Left lung (tissue), 10 donors: Measurements from ENCODE around the gene ADCY7. TPM values are rescaled to one million over a fixed set of nuclear protein-coding genes. Genes with fewer than 3 reads are reported as not detected.
A peak's percentile ranks its signal among the peaks of the same experiment; 100 is the strongest.

Source experiments
- ATAC-seq: fragments of 200-7000 bp; cut with Tn5 transposase; one replicate; pipeline ENCODE4 v1.9.1; 2020; ENCODE audit warnings: moderate library complexity
- DNase-seq, 4 donors: peaks; one replicate each; pipeline ENCODE4 v3.0.0-alpha.2; 2013 to 2020
- H3K27ac ChIP-seq, 2 donors: fragments of 200-600 bp; sonication (generic) in 1 of 2; one replicate each; pipeline versions ENCODE4 v1.5.0 to v1.8.0; 2020 to 2021
- H3K27me3 ChIP-seq, 2 donors: fragments of 200-600 bp; sonication (generic) in 1 of 2; one replicate each; pipeline versions ENCODE4 v1.5.0 to v1.8.0; 2020 to 2021
- H3K36me3 ChIP-seq, 2 donors: fragments of 200-600 bp; sonication (generic) in 1 of 2; one replicate each; pipeline versions ENCODE4 v1.5.0 to v1.8.0; 2020 to 2021
- H3K4me1 ChIP-seq, 2 donors: fragments of 200-600 bp; one replicate each; pipeline ENCODE4 v1.8.0; 2021
- H3K4me3 ChIP-seq, 2 donors: fragments of 200-600 bp; sonication (generic) in 1 of 2; one replicate each; pipeline versions ENCODE4 v1.5.0 to v1.8.0; 2020 to 2021; ENCODE audit warnings: mild to moderate bottlenecking in 1 of 2
- H3K9me3 ChIP-seq, 2 donors: fragments of 200-600 bp; sonication (generic) in 1 of 2; one replicate each; pipeline versions ENCODE4 v1.5.0 to v1.8.0; 2020 to 2021
- CTCF ChIP-seq, 2 donors: fragments of 200-600 bp; sonication (generic) in 1 of 2; IDR thresholded peaks; one replicate each; pipeline versions ENCODE4 v1.5.0 to v1.8.0; 2021; ENCODE audit warnings: antibody characterized with exemption in 2 of 2
- intact Hi-C, 2 donors: fragments of 100-400 bp; cut with DNase I; formaldehyde crosslinking; loops; one replicate each; pipeline versions ENCODE4 v1.11.2 to v1.14.2; 2022
- polyA plus RNA-seq, 6 donors: library from polyadenylated mRNA; unstranded; fragments of 120-200 nt; gene quantifications; one replicate each; pipeline ENCODE4 v1.2.1, GENCODE V29; 2013; ENCODE audit not compliant: insufficient read length in 6 of 6
- total RNA-seq, 2 donors: library from RNA; stranded (reverse); fragmentation: NEBNext Ultra II Directional; extraction: Animal tissue kit (Norgen Biotek cat#: 25700); gene quantifications; one replicate each; pipeline ENCODE4 v1.2.1, GENCODE V29; 2021
- donor health status: DM: no; HTN: yes; CAD: no.
- donor health status: DM: no; HTN: no; CAD: no.

ADCY7 gene
- total and polyA plus RNA-seq, 8 donors: 23.5 to 116 (median 29.9) TPM

GRCh38 chr16:50268352-50268751 is 2.0 kb downstream of the ADCY7 start:
- no peaks in the 10 kb centered on the region for H3K9me3 ChIP-seq
- no peaks in the 10 kb centered on the region for H3K36me3 ChIP-seq
- intact Hi-C loops: no loop called here
- DNase-seq (peak in 1 of 4 donors; percentile 11), ATAC-seq (no peak)
- H3K4me3 ChIP-seq: peak overlapping the region in 1 of 2 donors; percentile 49
- no peak for TF ChIP-seq CTCF (IDR thresholded peaks at IDR 0.05)
- H3K27ac ChIP-seq: no peak overlapping the region
- peaks cover 15 to 94% of the 10 kb centered on the region in 2 donors for H3K4me1 ChIP-seq
- H3K27me3 ChIP-seq: no peaks in the 10 kb centered on the region

- no peak for ATAC-seq
- no peaks in the 10 kb centered on the region for H3K36me3 ChIP-seq
- H3K4me1 ChIP-seq: peaks cover 15 to 96% of the 10 kb centered on the region in 2 donors
These were observed 2.8 kb downstream of the ADCY7 start for GRCh38 chr16:50269061-50269705.

GRCh38 chr16:50269769-50270509 is 3.6 kb downstream of the ADCY7 start:
- intact Hi-C loops: no loop called here
- TF ChIP-seq CTCF (IDR thresholded peaks at IDR 0.05): no peak
- Histone ChIP-seq H3K27me3 (no peaks in the 10 kb centered on the region), H3K4me1 (peaks cover 15 to 94% of the 10 kb centered on the region in 2 donors), H3K9me3 (no peaks in the 10 kb centered on the region), H3K27ac (no peak overlapping the region), H3K36me3 (no peaks in the 10 kb centered on the region), H3K4me3 (no peak overlapping the region)
- DNase-seq: peak in 2 of 4 donors; percentile 27 to 37
- ATAC-seq: no peak

More at GRCh38 chr16:50269061-50269705, 2.8 kb downstream of the ADCY7 start:
- TF ChIP-seq CTCF (IDR thresholded peaks at IDR 0.05): no peak
- Histone ChIP-seq H3K27ac (no peak overlapping the region), H3K27me3 (no peaks in the 10 kb centered on the region), H3K4me3 (no peak overlapping the region), H3K9me3 (no peaks in the 10 kb centered on the region)
- intact Hi-C loops: no loop called here
- peak in 2 of 4 donors; percentile 25 to 55 for DNase-seq

- Histone ChIP-seq H3K36me3 (no peaks in the 10 kb centered on the region), H3K4me1 (peaks cover 14 to 94% of the 10 kb centered on the region in 2 donors), H3K9me3 (no peaks in the 10 kb centered on the region), H3K27me3 (no peaks in the 10 kb centered on the region), H3K27ac (no peak overlapping the region), H3K4me3 (no peak overlapping the region)
- no peak for TF ChIP-seq CTCF (IDR thresholded peaks at IDR 0.05)
- ATAC-seq (no peak), DNase-seq (peak in 2 of 4 donors; percentile 27 to 80)
- intact Hi-C loops: no loop called here
These were observed 4.3 kb downstream of the ADCY7 start for GRCh38 chr16:50270510-50271147.
